Stimulated activated naive CD4-positive, alpha-beta T cell (primary cell): ENCODE measurements around the gene ITPR2.
"Not testable (repeated sequence)": the region's sequence is repeated elsewhere in the genome, so short reads cannot be mapped to it uniquely, and the experiment has no call there.

ENCODE experiments used
- DNase-seq, 6 experiments: peaks; one replicate each; lab custom pipeline; 2025; lab: John Stamatoyannopoulos, UW

Gene ITPR2

GRCh38 chr12:26668230-26668629 lies 164.8 kb downstream of the ITPR2 start:
- no peak for DNase-seq

GRCh38 chr12:26666286-26666685 lies 166.7 kb downstream of the ITPR2 start:
- no peak for DNase-seq

GRCh38 chr12:26661399-26661798 lies 171.6 kb downstream of the ITPR2 start:
- DNase-seq = no peak

GRCh38 chr12:26659930-26660329 lies 173.1 kb downstream of the ITPR2 start:
- DNase-seq = no peak

GRCh38 chr12:26658991-26659390 lies 174.0 kb downstream of the ITPR2 start:
- no peak for DNase-seq

- DNase-seq = no peak
Measured at GRCh38 chr12:26654623-26655022, 178.4 kb downstream of the ITPR2 start.

- no peak for DNase-seq
Measured at GRCh38 chr12:26651566-26652188, 181.3 kb downstream of the ITPR2 start.

GRCh38 chr12:26651036-26651435 lies 182.0 kb downstream of the ITPR2 start:
- no peak for DNase-seq

- no peak for DNase-seq
Measured at GRCh38 chr12:26648999-26649398, 184.0 kb downstream of the ITPR2 start.

GRCh38 chr12:26648584-26648983 lies 184.4 kb downstream of the ITPR2 start:
- no peak for DNase-seq

- no peak for DNase-seq
Measured at GRCh38 chr12:26648066-26648465, 184.9 kb downstream of the ITPR2 start.

GRCh38 chr12:26647088-26647487 lies 185.9 kb downstream of the ITPR2 start:
- DNase-seq = no peak

GRCh38 chr12:26646571-26646970 lies 186.4 kb downstream of the ITPR2 start:
- DNase-seq = no peak

- not testable (repeated sequence) for DNase-seq
Measured at GRCh38 chr12:26644376-26644775, 188.6 kb downstream of the ITPR2 start.

- no peak for DNase-seq
Measured at GRCh38 chr12:26643532-26644315, 189.3 kb downstream of the ITPR2 start.

GRCh38 chr12:26642361-26642760 lies 190.6 kb downstream of the ITPR2 start:
- no peak for DNase-seq

GRCh38 chr12:26636710-26637328 lies 196.2 kb downstream of the ITPR2 start:
- DNase-seq = no peak

- no peak for DNase-seq
Measured at GRCh38 chr12:26633591-26634210, 199.3 kb downstream of the ITPR2 start.

- no peak for DNase-seq
Measured at GRCh38 chr12:26632756-26633155, 200.2 kb downstream of the ITPR2 start.

- DNase-seq = no peak
Measured at GRCh38 chr12:26631846-26632245, 201.1 kb downstream of the ITPR2 start.

GRCh38 chr12:26630546-26631027 lies 202.4 kb downstream of the ITPR2 start:
- DNase-seq = no peak

- DNase-seq = no peak
Measured at GRCh38 chr12:26629864-26630263, 203.1 kb downstream of the ITPR2 start.

GRCh38 chr12:26628234-26628633 lies 204.8 kb downstream of the ITPR2 start:
- no peak for DNase-seq
